Astrocyte of the cerebellum (primary cell): ENCODE results near the gene ZEB2.

Experiments
- DNase-seq: peaks from one replicate; pipeline ENCODE4 v3.0.0-alpha.2; 2011; ENCODE audit warnings: low read depth
- H3K4me3 ChIP-seq: 2 replicates; pipeline ENCODE4 v1.5.1; 2011; ENCODE audit warnings: mild to moderate bottlenecking, low read depth, low read length, moderate library complexity
- CTCF ChIP-seq: IDR thresholded peaks from 2 replicates; pipeline ENCODE4 v1.5.1; 2012; ENCODE audit warnings: low read length, low read depth, moderate library complexity, mild to moderate bottlenecking; ENCODE audit errors: missing control alignments
- in situ Hi-C: cut with HindIII; loops from 2 replicates; pipeline ENCODE4 v1.10.0; 2017; ENCODE audit warnings: low sequenced_read_pairs

Gene ZEB2

GRCh38 chr2:144402251-144402650 lies 117.7 kb downstream of the ZEB2 start:
- no peak overlapping the region for H3K4me3 ChIP-seq
- no peak for TF ChIP-seq CTCF
- DNase-seq, result no peak
- in situ Hi-C loops, result no loop called here

GRCh38 chr2:144401036-144401435 lies 118.9 kb downstream of the ZEB2 start:
- in situ Hi-C loops, result no loop called here
- TF ChIP-seq CTCF, result no peak
- H3K4me3 ChIP-seq, result no peak overlapping the region
- no peak for DNase-seq

- H3K4me3 ChIP-seq, result no peak overlapping the region
- in situ Hi-C loops, result no loop called here
- no peak for TF ChIP-seq CTCF
- no peak for DNase-seq
Observed at GRCh38 chr2:144396318-144396717, 123.6 kb downstream of the ZEB2 start.

- no peak for TF ChIP-seq CTCF
- in situ Hi-C loops, result no loop called here
- no peak overlapping the region for H3K4me3 ChIP-seq
- peak; percentile 50 for DNase-seq
Observed at GRCh38 chr2:144390424-144391020, 129.4 kb downstream of the ZEB2 start.

- DNase-seq, result no peak
- no peak for TF ChIP-seq CTCF
- in situ Hi-C loops, result no loop called here
- H3K4me3 ChIP-seq, result no peak overlapping the region
Observed at GRCh38 chr2:144389930-144390311, 130.0 kb downstream of the ZEB2 start.

GRCh38 chr2:144389151-144389929 lies 130.6 kb downstream of the ZEB2 start:
- H3K4me3 ChIP-seq, result no peak overlapping the region

More at GRCh38 chr2:144389151-144389929, 130.6 kb downstream of the ZEB2 start:
- DNase-seq, result no peak
- in situ Hi-C loops, result no loop called here
- TF ChIP-seq CTCF, result no peak
